Measurements from ENCODE around the gene ABCC10. TPM values are rescaled to one million over a fixed set of nuclear protein-coding genes. Genes with fewer than 3 reads are reported as not detected.
A peak's percentile ranks its signal among the peaks of the same experiment; 100 is the strongest.

Gene ABCC10
- polyA plus RNA-seq, 1 donor from 2014 or later: 22.4 TPM

- Histone ChIP-seq H3K9me3 (ENCODE audit: low read length) (no peaks in the 10 kb centered on the region), H3K4me2 (ENCODE audit: low read length) (no peak overlapping the region), H3K79me2 (replicated peaks; ENCODE audit: insufficient read depth, low read length) (no peaks in the 10 kb centered on the region), H3K9ac (ENCODE audit: low read length) (no peak overlapping the region), H3K36me3 (ENCODE audit: insufficient read depth, low read length) (no peaks in the 10 kb centered on the region), H3K4me3 (ENCODE audit: low read length) (no peak overlapping the region), H3K27me3 (ENCODE audit: insufficient read depth, low read depth, low read length) (no peaks in the 10 kb centered on the region), H4K20me1 (ENCODE audit: insufficient read depth) (no peaks in the 10 kb centered on the region), H3K9me2 (ENCODE audit: insufficient read depth, low read length) (no peaks in the 10 kb centered on the region), H3K27ac (ENCODE audit: low read length) (no peak overlapping the region), H2AFZ (ENCODE audit: low read depth, low read length) (no peak overlapping the region), H3F3A (ENCODE audit: insufficient read depth, low read length, poor library complexity, severe bottlenecking) (no peaks in the 10 kb centered on the region)
- no peak for TF ChIP-seq TAF1 (IDR thresholded peaks at IDR 0.05; ENCODE audit: low read depth)
- TF ChIP-seq SMC3 (conservative IDR thresholded peaks at IDR 0.05; ENCODE audit: poor library complexity): no peak
- TF ChIP-seq MXI1 (conservative IDR thresholded peaks at IDR 0.05; ENCODE audit: poor library complexity, severe bottlenecking): no peak
- TF ChIP-seq EP300 (conservative IDR thresholded peaks at IDR 0.05; ENCODE audit: poor library complexity, severe bottlenecking): no peak
- TF ChIP-seq POLR2AphosphoS5 (IDR thresholded peaks at IDR 0.05): no peak
- no peak for TF ChIP-seq CTCF (IDR thresholded peaks at IDR 0.05; ENCODE audit: poor library complexity, severe bottlenecking)
- TF ChIP-seq REST (IDR thresholded peaks at IDR 0.05; ENCODE audit: borderline replicate concordance): no peak
- no peak for TF ChIP-seq RAD21 (conservative IDR thresholded peaks at IDR 0.05)
- TF ChIP-seq EZH2 (IDR thresholded peaks at IDR 0.05; ENCODE audit: borderline replicate concordance, insufficient read depth, low read length, poor library complexity, severe bottlenecking): no peak
Observed at GRCh38 chr6:43451939-43452338, 24.6 kb downstream of the ABCC10 start.

GRCh38 chr6:43452896-43453295, 25.6 kb downstream of the ABCC10 start:
- Histone ChIP-seq H3K4me2 (ENCODE audit: low read length) (no peak overlapping the region), H3K9me3 (ENCODE audit: low read length) (no peaks in the 10 kb centered on the region), H3F3A (ENCODE audit: insufficient read depth, low read length, poor library complexity, severe bottlenecking) (no peaks in the 10 kb centered on the region), H3K27ac (ENCODE audit: low read length) (no peak overlapping the region), H3K9me2 (ENCODE audit: insufficient read depth, low read length) (no peaks in the 10 kb centered on the region), H4K20me1 (ENCODE audit: insufficient read depth) (no peaks in the 10 kb centered on the region), H3K79me2 (replicated peaks; ENCODE audit: insufficient read depth, low read length) (no peaks in the 10 kb centered on the region), H3K9ac (ENCODE audit: low read length) (no peak overlapping the region), H3K27me3 (ENCODE audit: insufficient read depth, low read depth, low read length) (no peaks in the 10 kb centered on the region), H3K4me3 (ENCODE audit: low read length) (no peak overlapping the region), H3K36me3 (ENCODE audit: insufficient read depth, low read length) (no peaks in the 10 kb centered on the region), H2AFZ (ENCODE audit: low read depth, low read length) (no peak overlapping the region)
- TF ChIP-seq MXI1 (conservative IDR thresholded peaks at IDR 0.05; ENCODE audit: poor library complexity, severe bottlenecking): no peak

GRCh38 chr6:43453831-43454230, 26.5 kb downstream of the ABCC10 start:
- Histone ChIP-seq H3K27ac (ENCODE audit: low read length) (no peak overlapping the region), H4K20me1 (ENCODE audit: insufficient read depth) (no peaks in the 10 kb centered on the region), H3K9ac (ENCODE audit: low read length) (peak overlapping the region; percentile 84), H3K4me3 (ENCODE audit: low read length) (peak overlapping the region; percentile 99), H3F3A (ENCODE audit: insufficient read depth, low read length, poor library complexity, severe bottlenecking) (no peaks in the 10 kb centered on the region), H3K4me2 (ENCODE audit: low read length) (no peak overlapping the region), H2AFZ (ENCODE audit: low read depth, low read length) (no peak overlapping the region), H3K79me2 (replicated peaks; ENCODE audit: insufficient read depth, low read length) (no peaks in the 10 kb centered on the region), H3K27me3 (ENCODE audit: insufficient read depth, low read depth, low read length) (no peaks in the 10 kb centered on the region), H3K9me3 (ENCODE audit: low read length) (no peaks in the 10 kb centered on the region), H3K9me2 (ENCODE audit: insufficient read depth, low read length) (no peaks in the 10 kb centered on the region), H3K36me3 (ENCODE audit: insufficient read depth, low read length) (no peaks in the 10 kb centered on the region)
- TF ChIP-seq EZH2 (IDR thresholded peaks at IDR 0.05; ENCODE audit: borderline replicate concordance, insufficient read depth, low read length, poor library complexity, severe bottlenecking): no peak

Measured in neural cell (in vitro differentiated cells).